Esophagus squamous epithelium (tissue), 5 donors: ENCODE results near the gene MGA. TPM values are rescaled to one million over a fixed set of nuclear protein-coding genes. Genes with fewer than 3 reads are reported as not detected.
A peak's percentile ranks its signal among the peaks of the same experiment; 100 is the strongest.

Source experiments
- DNase-seq: peaks from one replicate; lab custom pipeline; 2025; lab: John Stamatoyannopoulos, UW
- H3K27ac ChIP-seq, 4 donors: fragments of 200-600 bp; sonication (generic); one replicate each; pipeline ENCODE4 v1.5.1; 2016 to 2019; ENCODE audit warnings: mild to moderate bottlenecking in 1 of 4
- H3K27me3 ChIP-seq, 4 donors: fragments of 200-600 bp; sonication (generic); 1 replicate in 3 of 4; 2 replicates in 1 of 4; pipeline versions ENCODE4 v1.5.1 to v1.6.0; 2017 to 2021; ENCODE audit warnings: antibody characterized with exemption in 1 of 4
- H3K36me3 ChIP-seq, 3 donors: fragments of 200-600 bp; sonication (generic); one replicate each; pipeline ENCODE4 v1.5.1; 2016 to 2019
- H3K4me1 ChIP-seq, 3 donors: fragments of 200-600 bp; sonication (generic); one replicate each; pipeline ENCODE4 v1.5.1; 2017 to 2019
- H3K4me3 ChIP-seq, 4 donors: fragments of 200-600 bp; sonication (generic); 1 replicate in 3 of 4; 2 replicates in 1 of 4; pipeline ENCODE4 v1.5.1; 2016 to 2019; ENCODE audit warnings: mild to moderate bottlenecking in 2 of 4, moderate library complexity in 1 of 4
- H3K9me3 ChIP-seq, 3 donors: fragments of 200-600 bp; sonication (generic); one replicate each; pipeline ENCODE4 v1.5.1; 2016 to 2019
- POLR2A ChIP-seq, 4 donors: fragments of 450-650 bp; IDR thresholded peaks; one replicate each; pipeline ENCODE4 v1.6.1; 2017; ENCODE audit warnings: antibody characterized with exemption in 4 of 4, mild to moderate bottlenecking in 4 of 4, moderate library complexity in 3 of 4
- WGBS, 2 donors: methylation state at CpG; one replicate each; pipeline ENCODE4 v1.1.5; 2018; 5-methylcytosine and 5-hydroxymethylcytosine counted together
- intact Hi-C: fragments of 100-400 bp; cut with DNase I; formaldehyde crosslinking; loops from one replicate; pipeline ENCODE4 v1.15.0; 2022
- total RNA-seq, 4 donors: library from RNA; depleted of rRNA; stranded (reverse); fragments of >200 nt; gene quantifications; one replicate each; pipeline ENCODE4 v1.1.0, GENCODE V29; 2016
- TF ChIP-seq, protein P1 (sequence below), 6 experiments: fragments of 450-650 bp in 4 of 6; fragments of 200-600 bp in 2 of 6; sonication (generic) in 2 of 6; IDR thresholded peaks; one replicate each; pipeline ENCODE4 v1.5.1; 2016 to 2019; ENCODE audit warnings: antibody characterized with exemption in 6 of 6, mild to moderate bottlenecking in 4 of 6, moderate library complexity in 4 of 6
- donor health status: DM: yes; HTN: yes; CAD: no.

Gene MGA
- total RNA-seq, 4 donors from 2014 or later, result 12.9 to 37.4 (median 15.1) TPM

DNA sequence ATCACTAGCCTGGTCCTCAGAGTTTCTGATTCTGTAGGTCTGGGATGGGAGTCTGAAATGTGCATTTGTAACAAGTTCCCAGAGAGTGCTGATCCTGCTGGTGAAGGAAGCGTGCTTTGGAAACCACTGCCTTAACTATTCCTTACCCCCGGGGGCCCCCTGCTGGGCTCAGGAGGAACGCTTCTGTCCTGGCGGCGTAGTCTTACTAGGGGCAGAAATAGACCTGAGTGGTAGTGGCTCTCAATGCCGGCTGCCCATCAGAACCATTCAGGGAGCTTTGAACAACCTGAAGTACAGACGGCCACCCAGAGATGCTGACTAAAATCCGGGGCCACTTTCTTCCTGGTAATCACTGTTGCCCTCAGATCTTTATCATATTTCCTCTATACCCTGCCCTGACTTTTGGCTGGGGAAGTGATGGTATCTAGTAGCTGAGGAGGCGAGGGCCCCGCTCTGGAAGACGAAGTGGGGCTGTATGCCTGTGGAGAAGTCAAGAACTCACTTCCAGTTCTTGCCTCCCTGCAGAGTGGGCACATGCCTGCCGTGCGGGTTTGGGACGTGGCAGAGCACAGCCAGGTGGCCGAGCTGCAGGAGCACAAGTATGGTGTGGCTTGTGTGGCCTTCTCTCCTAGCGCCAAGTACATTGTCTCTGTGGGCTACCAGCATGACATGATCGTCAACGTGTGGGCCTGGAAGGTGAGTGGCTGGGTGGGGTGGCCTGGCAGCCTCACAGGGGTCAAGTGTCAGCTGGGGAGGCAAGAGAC, 151.4 kb downstream of the MGA start:
- Histone ChIP-seq H3K27me3 (no peaks in the 10 kb centered on the region), H3K36me3 (peaks cover 16 to 65% (median 28%) of the 10 kb centered on the region in 3 donors), H3K4me3 (no peak overlapping the region), H3K4me1 (peaks cover 5 to 43% (median 18%) of the 10 kb centered on the region in 3 donors), H3K27ac (peak overlapping the region in 1 of 4 donors; percentile 54), H3K9me3 (no peaks in the 10 kb centered on the region)
- 7 to 29% methylated on average over 5 to 8 of the region's 18 CpGs for WGBS, 2 donors
- DNase-seq, result peak; percentile 14
- no peak for TF ChIP-seq POLR2A (IDR thresholded peaks at IDR 0.05)
- TF ChIP-seq, protein P1, sequence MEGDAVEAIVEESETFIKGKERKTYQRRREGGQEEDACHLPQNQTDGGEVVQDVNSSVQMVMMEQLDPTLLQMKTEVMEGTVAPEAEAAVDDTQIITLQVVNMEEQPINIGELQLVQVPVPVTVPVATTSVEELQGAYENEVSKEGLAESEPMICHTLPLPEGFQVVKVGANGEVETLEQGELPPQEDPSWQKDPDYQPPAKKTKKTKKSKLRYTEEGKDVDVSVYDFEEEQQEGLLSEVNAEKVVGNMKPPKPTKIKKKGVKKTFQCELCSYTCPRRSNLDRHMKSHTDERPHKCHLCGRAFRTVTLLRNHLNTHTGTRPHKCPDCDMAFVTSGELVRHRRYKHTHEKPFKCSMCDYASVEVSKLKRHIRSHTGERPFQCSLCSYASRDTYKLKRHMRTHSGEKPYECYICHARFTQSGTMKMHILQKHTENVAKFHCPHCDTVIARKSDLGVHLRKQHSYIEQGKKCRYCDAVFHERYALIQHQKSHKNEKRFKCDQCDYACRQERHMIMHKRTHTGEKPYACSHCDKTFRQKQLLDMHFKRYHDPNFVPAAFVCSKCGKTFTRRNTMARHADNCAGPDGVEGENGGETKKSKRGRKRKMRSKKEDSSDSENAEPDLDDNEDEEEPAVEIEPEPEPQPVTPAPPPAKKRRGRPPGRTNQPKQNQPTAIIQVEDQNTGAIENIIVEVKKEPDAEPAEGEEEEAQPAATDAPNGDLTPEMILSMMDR (IDR thresholded peaks at IDR 0.05), result peak; percentile 80 to 94 (median 90)
- intact Hi-C loops, result loop anchor here (2.0 kb wide), 1 partner anchor 37 kb away; the partner anchor contains the start of gene MAPKBP1

DNA sequence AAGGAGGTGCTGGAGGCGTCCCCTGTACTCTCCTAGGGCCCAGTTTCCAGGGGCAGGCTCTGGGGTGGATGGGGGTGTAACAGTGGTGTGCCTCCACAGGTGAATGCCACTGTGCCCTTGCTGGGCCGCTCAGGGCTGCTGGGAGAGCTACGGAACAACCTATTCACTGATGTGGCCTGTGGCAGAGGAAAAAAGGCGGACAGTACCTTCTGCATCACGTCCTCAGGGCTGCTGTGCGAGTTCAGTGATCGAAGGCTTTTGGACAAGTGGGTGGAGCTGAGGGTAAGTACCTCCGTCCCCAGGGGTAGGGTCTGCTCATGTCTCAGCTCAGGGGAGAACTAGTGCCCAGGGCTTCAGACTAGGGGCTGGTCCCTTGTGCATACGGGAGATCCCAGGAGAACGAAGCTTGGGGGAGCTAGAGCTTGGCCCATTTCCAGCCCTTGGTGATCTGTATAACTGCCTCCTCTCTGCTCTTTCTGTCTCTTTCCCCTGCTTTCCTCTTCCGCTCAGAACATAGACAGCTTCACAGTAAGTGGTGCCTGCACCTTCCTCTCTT, 152.7 kb downstream of the MGA start:
- peaks cover 0 to 31% (median 9%) of the 10 kb centered on the region in 3 donors for H3K4me1 ChIP-seq
- 76 to 84% methylated on average over 9 to 10 of the region's 11 CpGs for WGBS, 2 donors
- TF ChIP-seq, protein P1 (IDR thresholded peaks at IDR 0.05), result no peak
- TF ChIP-seq POLR2A (IDR thresholded peaks at IDR 0.05), result no peak
- H3K9me3 ChIP-seq, result no peaks in the 10 kb centered on the region
- no peak overlapping the region for H3K4me3 ChIP-seq
- intact Hi-C loops, result no loop called here
- no peak overlapping the region for H3K27ac ChIP-seq
- no peaks in the 10 kb centered on the region for H3K27me3 ChIP-seq
- peaks cover 29 to 77% (median 40%) of the 10 kb centered on the region in 3 donors for H3K36me3 ChIP-seq
- no peak for DNase-seq

DNA sequence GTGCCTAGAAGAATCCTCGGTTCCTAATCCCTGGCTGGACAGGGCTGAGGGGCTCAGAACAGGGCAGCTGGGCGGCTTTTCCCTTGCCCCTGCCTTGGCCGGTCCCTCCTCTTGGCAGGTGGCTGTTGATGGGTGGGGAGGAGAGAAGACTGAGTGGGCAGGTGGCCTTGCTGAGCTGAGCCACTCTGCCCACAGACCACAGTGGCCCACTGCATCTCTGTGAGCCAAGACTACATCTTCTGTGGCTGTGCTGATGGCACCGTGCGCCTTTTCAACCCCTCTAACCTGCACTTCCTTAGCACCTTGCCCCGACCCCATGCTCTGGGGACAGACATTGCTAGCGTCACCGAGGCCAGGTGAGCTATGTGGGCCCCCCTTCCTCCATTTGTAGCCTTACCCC, 153.2 kb downstream of the MGA start:
- no peak for DNase-seq
- Histone ChIP-seq H3K36me3 (peaks cover 34 to 78% (median 46%) of the 10 kb centered on the region in 3 donors), H3K9me3 (no peaks in the 10 kb centered on the region), H3K4me1 (peaks cover 0 to 31% (median 9%) of the 10 kb centered on the region in 3 donors), H3K4me3 (no peak overlapping the region), H3K27me3 (no peaks in the 10 kb centered on the region), H3K27ac (no peak overlapping the region)
- 83 to 91% methylated on average over 6 to 8 of the region's 8 CpGs for WGBS, 2 donors
- intact Hi-C loops, result no loop called here
- TF ChIP-seq, protein P1 (IDR thresholded peaks at IDR 0.05), result no peak
- TF ChIP-seq POLR2A (IDR thresholded peaks at IDR 0.05), result no peak

DNA sequence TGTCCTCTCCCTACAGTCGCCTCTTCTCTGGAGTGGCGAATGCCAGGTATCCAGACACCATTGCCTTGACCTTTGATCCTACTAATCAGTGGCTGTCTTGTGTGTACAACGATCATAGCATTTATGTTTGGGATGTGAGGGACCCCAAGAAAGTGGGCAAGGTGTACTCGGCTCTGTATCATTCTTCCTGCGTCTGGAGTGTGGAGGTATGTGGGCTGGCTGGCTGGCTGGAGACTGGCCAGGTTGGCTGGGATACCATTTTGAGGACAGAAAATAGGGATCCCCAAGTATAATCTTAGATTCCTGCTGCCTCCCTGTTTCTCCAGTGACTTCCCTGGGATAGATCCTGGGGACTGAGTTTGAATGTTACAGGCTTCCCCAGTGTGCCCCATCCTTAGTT, 154.3 kb downstream of the MGA start:
- no peaks in the 10 kb centered on the region for H3K9me3 ChIP-seq
- H3K4me3 ChIP-seq, result no peak overlapping the region
- no peak overlapping the region for H3K27ac ChIP-seq
- WGBS, 2 donors, result 87 to 90% methylated on average over 4 to 5 of the region's 5 CpGs
- no peaks in the 10 kb centered on the region for H3K27me3 ChIP-seq
- no peak for TF ChIP-seq POLR2A (IDR thresholded peaks at IDR 0.05)
- TF ChIP-seq, protein P1 (IDR thresholded peaks at IDR 0.05), result no peak
- peaks cover 0 to 23% (median 9%) of the 10 kb centered on the region in 3 donors for H3K4me1 ChIP-seq
- no peak for DNase-seq
- H3K36me3 ChIP-seq, result peaks cover 45 to 86% (median 51%) of the 10 kb centered on the region in 3 donors
- intact Hi-C loops, result no loop called here

DNA sequence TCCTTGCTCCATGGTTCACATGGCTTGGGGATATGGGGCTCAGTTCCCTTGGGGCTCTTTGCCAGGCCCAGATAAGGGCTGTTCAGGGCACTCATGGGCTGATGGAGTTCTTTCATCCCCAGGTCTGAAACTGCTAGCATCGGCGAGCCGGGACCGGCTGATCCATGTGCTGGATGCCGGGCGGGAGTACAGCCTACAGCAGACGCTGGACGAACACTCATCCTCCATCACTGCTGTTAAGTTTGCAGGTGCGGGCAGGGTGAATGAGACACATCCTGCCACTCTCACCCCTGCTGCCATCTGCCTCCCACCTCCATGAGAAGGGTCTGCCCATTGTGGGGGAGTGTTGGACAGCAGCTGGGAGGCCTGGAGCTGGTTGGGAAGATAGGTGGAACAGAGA, 156.6 kb downstream of the MGA start:
- 96% methylated on average over 5 of the region's 9 CpGs; no CpG with 5 or more reads in 1 of the 2 donors for WGBS, 2 donors
- H3K4me1 ChIP-seq, result peaks cover 0 to 9% (median 0%) of the 10 kb centered on the region in 3 donors
- H3K27ac ChIP-seq, result no peak overlapping the region
- no peak for DNase-seq
- TF ChIP-seq POLR2A (IDR thresholded peaks at IDR 0.05), result no peak
- TF ChIP-seq, protein P1 (IDR thresholded peaks at IDR 0.05), result no peak
- intact Hi-C loops, result no loop called here
- H3K9me3 ChIP-seq, result no peaks in the 10 kb centered on the region
- H3K4me3 ChIP-seq, result no peak overlapping the region
- H3K36me3 ChIP-seq, result peaks cover 64 to 100% (median 64%) of the 10 kb centered on the region in 3 donors
- no peaks in the 10 kb centered on the region for H3K27me3 ChIP-seq
